DMS153 treated with DMSO at 0.1 percent for 48 hours (cell line): ENCODE results near the gene RBP5.
A peak's percentile ranks its signal among the peaks of the same experiment; 100 is the strongest.
"Not testable (repeated sequence)": the region's sequence is repeated elsewhere in the genome, so short reads cannot be mapped to it uniquely, and the experiment has no call there.

Source experiments
- DNase-seq: peaks from one replicate; lab custom pipeline; 2025; ENCODE audit not compliant: unreplicated experiment; lab: John Stamatoyannopoulos, UW

RBP5 gene

DNA sequence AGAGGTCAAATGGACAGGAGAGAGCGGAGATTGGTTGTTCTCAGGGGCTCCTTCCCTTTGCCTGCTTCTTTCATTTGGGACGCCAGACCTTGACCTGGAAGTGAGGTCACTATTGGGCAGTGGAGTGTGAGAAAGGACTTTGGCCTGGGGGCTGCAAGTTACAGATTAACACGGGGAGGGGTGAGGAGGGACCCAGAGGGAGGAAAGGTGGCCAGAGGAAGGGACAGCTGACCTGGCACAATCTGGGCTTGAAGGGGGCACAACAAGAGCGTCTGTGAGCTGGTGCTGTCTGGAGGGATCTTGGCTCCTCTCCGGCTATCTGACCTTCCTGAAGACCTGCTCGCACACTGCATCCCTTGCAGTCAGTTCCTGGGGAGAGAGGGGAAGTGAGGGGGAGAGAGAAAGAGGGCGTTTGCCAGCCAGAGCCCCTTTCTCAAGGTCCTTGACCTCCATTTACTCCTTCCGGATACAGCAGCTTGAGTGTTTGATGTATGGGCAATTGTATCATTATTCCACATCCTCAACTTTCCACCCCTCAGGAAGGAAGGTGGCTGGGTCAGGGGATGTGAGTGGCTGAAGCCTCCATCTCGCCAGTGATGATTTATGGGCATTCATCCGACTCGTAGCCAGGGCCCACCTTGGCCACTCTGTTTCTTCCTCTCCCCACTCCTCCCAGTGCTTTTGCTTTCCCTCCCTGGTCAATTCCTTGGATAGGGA is 4.7 kb downstream of the RBP5 start:
- DNase-seq: no peak

DNA sequence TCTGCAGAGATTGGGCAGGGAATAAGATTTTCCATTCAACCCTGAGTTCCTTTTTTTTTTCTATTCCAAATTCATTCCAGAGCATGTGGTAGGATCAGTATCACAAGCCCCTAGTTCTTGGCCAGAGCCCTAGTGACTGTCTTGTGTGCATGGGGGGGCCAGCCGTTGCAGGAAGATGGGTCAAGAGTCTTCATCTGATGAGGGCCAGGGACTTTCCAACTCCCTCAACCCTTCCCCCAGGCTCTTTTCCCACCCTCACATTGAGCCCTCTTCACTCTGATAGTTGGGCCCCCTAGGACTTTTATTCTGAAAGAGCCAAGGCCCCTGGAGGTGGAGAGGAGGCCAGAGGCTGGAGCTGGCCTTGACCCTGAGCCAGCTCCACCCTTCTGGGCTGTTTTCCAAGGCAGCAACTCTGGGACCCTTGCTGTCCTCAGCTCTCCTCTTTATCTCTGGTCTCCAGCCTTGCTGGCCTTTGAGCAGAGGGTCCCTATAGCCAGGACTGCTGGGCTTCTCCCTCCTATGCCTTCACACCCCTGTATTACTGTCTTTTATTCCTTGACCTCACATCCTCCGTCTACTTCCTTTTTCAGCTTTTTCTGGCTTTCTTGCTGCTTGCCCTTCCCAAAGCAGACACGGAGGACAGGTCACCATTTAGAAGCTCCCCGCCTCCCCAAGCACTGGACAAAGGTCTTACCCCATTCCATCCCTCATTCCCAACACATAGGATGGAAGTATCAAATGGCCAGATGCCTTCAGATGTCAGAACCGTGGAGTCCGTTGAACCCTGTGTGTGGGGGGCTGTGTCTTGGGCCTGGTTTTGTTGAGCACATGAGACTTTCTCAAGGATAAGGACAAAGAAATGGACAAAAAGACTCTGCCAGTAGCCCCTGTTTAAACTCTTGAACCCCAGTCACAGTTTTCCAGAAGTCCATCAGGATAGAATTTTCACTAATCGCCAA is 5.6 kb downstream of the RBP5 start:
- no peak for DNase-seq

DNA sequence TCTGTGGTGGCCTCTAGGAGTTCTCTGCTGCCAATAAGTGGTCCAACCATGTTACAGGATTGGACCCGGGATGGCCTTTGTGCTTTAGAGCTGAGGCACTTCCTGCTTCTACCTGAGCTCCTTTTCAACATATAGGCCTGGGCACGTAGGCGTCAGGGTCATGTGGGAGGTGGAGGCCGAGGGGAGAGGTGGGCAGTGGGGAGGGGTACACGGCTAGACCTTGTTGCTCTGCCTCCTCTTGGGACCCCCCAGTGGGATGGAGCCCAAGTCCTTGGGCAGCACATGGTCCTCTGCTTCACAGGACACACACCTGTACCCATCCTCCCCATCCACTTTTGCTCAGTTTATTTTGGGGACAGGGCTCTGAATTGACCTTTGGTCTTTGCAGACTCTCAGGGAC is 7.4 kb downstream of the RBP5 start:
- no peak for DNase-seq

DNA sequence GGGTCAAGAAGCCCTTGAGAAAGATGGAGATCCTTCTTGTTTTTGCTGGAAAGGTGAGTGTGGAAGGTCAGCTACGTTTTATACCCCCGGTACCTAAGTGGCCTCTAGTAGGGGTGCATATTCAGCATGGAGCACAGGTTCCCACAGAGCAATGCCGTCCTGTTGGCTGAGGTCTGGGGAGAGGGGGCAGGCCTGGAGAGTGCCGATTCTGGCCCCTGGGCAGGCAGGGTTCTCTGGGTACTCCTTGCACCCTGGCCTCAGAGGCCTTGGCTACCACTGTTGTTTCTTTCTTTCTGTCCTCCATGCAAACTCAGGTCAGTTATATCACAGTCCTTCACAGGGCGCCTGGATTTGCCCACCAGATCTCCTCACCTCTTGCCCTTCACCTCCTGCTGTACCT is 8.5 kb downstream of the RBP5 start:
- DNase-seq: no peak

DNA sequence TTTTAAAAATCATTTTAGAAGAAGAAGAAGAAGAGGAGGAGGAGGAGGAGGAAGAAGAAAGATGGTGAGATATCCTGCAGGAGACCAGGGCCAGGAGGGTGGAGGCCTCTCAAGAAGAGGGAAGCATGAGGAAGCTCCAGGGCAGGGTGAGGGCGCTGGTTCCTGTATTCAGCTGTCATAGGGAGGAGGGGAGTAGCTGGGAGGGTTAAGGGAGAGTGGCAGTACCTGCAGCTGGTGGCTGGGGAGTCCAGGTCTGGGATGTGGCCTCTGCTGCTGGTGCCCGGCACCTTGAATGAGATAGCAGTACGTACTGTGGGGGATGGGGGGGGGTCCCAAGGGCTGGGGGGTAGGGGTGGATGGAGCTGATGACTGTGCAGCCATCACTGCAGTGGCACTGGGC is 9.8 kb downstream of the RBP5 start:
- no peak for DNase-seq

DNA sequence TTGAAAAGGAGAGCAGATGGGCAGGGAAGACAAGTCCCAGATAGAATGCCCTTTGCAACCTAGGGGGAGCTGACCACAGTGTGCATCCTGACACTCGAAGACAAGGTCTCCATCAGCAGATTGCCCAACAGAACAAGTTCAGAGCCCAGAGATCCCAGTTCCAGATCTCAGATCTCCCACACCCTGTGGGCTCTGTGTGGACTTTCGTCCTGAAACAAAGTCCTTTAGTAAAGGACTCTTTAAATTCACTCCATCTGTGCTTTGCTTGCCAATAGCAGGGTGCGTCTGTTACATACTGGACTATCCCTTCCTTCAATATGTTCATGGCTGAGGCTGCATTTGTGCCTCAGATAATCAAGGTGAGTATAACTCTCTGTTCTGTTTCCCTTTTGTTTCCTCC is 11.0 kb downstream of the RBP5 start:
- no peak for DNase-seq

DNA sequence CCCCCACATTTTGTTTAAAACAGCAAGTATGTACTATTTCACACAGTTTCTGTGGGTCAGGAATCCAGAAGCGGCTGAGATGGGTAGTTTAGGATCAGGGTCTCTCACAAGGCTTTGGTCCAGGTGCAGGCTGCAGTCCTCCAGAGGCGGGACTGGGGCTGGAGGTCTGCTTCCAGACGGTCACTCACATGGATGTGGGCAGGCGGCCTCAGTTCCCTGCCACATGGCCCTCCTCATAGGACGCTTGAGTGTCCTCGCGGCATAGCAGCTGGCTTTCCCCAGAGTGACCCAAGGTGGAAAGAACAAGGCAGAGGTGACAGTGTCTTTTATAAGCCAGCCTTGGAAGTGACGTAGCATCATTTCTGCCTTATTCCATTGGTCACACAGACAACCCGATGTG is 11.8 kb downstream of the RBP5 start:
- DNase-seq: no peak

DNA sequence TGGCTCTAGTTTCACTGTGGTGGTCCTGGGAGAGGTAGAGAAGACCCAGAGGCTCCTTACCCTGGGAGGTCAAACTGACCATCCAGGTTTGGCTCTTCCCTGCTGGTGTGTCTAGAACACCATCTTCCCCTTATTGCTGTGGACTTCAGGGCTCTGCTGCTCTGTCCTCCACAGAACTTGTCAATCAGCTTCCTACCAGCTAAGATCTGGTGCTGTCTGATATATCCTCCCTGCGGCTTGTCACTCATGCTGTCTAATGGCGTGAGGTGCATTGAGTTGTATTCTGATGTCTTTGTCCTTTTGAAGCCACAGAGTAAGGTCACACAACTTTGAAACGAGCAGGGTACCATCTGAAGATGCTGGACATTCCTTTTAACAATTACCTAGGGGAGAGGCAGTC is 12.5 kb downstream of the RBP5 start:
- DNase-seq: no peak

DNA sequence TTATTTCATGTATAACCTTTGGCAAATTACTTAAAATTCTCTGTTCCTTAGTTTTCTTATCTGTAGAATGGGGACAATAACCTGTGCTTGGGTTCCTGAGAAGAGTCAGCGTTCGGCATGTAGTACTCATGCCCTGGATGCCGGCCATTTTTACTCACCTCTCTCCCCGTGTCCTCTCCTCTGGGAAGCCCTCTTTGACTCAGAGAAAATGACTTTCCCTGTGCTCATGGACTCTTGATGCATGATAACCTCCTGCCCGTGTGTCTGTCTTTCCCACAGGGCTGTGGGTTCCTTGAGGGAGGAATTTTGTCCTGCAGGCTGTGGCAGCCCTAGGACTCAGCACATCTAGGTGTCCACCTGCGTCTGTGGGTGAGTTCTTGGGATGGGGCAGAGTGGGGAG is 13.8 kb downstream of the RBP5 start:
- no peak for DNase-seq

DNA sequence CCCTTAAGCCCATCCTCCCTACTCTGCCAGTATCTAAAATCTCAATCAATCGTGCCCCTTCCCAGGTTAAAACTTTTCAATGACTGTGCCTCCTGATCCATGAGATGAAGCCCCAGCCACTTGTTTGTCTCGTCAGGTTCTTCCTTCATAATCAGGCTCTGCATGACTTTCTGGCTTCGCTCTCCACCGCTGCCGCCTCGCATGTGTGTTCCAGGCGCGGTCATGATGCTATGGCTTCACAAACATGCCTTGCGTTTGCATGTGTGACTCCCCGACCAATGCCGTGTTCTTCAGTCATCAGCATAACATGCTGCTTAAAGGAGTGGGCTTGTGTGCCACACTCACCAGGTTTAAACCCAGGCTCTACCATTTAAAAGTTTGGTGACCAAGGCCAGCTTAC is 14.7 kb downstream of the RBP5 start:
- no peak for DNase-seq

DNA sequence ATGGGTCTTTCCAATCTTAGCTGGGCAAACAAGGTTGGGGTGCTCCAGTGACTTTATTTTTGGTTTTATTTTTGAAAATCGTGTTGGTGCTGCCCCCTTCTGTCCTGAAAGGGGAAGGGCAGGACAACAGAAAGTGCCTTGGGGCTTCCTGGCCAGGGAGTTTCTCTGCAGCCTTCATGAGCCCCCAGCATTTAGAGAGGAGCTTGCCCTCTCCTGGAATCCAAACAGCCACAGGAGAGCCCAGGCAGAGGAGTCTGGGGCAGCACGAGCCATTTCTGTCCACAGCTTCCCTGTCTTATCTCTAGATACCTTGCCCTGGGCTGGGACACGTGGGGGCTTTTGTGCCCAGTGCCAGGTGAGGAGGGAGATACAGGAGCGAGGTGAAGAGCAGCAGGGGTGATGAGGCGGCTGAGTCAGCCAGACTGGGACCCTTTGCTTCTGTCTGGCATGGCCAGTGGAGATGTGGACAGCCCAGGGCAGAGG is 15.3 kb downstream of the RBP5 start:
- peak; percentile 51 for DNase-seq

DNA sequence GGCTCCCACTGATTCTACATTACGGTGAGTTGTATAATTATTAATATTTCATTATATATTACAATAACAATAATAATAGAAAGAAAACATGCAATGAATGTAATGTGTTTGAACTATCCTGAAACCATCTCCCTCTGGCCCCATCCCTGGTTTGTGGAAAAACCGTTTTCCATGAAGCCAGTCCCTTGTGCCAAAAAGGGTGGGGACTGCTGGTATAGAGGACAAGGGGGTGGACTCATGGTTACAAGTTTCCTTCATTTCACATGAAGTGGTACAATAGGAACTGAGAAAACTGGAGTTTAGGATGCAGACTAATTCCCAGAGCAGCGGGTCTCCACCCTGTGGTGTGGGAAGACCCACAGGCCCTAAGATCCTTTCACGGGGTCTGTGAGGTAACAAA is 16.6 kb downstream of the RBP5 start:
- DNase-seq: no peak

DNA sequence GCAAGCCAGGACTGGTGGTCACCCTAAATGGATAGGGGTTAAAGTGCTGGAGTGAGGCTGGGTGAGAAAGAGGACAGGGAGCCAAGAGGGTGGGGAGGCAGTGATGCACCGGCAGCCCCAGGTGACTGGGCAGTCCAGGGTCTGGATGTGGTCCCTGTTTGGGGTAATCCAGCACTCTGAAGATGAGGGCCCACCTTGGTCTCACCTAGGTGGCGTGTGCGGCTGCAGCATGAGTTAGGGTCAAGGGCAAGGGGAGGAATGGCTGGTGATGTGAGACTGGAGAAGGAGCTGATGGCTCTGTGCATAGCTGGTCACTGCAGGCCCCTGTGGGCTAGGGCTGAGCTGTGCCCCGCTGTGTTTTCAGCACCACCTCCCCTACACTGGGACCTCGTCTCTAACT is 18.0 kb downstream of the RBP5 start:
- DNase-seq: no peak

DNA sequence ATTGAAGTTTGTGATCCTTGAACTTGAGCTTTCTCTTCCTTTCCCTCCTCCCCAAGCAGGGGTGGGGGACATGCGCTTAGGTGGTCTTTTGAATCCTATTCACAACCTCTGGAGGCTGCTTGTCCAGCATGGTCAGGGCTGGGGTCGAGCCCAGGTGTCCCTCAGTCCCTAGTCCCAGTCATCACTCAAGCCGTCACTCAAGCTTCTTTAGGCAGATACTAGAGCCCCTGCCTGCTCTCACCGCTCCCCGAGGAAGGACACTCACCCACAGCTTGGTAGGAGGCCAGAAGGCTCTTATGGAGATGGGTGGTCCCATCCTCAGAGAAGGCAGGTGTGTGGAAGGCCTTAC is 19.1 kb downstream of the RBP5 start:
- no peak for DNase-seq

DNA sequence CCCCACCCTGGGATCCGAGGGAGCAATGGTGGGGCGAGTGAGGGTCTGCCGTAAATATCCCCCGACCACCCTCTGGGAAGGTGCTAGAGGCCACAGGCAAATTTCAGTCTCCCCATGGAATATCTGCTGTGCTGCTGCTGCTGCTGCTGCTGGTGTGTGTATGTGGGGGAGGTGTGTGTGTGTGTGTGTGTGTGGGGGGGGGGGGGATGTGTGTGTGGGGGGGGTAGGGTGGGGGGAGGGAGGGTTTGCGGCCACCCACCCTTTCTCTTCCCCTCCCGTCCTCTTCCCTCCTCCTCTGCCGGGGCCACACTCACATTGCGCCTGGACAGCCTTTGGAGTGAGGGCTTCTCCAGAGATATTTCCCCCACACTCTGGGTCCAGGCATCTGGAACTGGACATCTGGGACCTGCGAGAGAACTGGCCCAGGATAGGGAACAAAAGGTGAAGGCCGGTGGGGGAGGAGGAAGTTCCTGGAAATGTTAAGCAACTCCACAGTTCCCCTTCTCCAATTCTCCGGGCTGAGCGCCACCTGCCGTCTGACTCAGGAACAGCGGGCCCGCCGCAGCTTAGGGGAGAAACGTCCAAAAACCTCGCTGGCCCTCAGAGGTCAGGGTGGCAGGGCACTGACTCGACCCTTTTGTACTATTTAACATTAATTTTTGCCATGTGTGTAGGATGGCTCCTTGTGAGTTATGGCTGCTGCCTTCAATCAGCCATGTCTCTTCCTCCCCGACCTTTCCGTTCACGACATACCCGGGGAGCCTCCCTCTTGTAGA is 19.7 kb downstream of the RBP5 start, which contains the start of gene C1RL:
TSS of gene C1RL (minus strand) at position 419 of the 776 bp plus-strand sequence. CDS start at position 385, 34 bp downstream.
- DNase-seq: peak; percentile 71

DNA sequence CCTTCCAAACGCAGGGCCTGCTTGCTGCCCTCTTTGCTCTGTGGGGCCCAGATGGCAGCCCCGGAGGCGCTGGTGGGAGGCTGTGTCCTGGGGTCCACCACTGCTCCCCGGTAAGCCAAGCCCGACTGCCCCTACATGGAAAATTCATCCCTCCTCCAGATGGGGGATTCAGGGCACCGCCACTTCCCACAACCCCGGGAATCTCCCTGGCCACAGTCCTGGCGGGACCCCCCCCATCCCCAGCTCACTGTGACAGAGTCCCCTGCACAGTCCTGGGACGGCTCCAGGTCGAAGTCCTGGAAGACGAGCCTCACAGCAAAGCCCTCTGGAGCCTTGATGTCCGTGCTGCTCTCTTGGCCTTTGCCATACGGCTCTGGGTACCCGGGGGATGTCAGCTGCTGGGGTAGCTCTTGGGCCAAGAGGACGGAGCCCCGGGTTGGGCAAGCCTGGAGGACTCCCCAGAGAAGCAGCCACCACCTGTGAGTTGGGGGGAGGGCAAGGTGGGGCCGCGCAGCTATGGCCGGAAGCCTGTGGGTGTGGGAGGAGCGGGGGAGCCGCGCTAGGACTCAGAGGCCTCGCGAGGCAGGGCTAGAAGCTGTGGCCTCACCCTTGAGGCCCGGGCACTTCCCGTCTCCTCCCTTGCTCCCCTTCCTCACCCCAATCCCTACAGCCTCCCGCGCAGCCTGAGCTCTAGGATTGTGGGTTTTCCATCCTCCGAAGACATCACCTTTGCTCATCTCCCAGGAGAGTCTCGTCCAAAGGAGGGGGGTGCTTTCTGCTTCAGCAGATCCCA is 20.5 kb downstream of the RBP5 start:
- peak; percentile 72 for DNase-seq

DNA sequence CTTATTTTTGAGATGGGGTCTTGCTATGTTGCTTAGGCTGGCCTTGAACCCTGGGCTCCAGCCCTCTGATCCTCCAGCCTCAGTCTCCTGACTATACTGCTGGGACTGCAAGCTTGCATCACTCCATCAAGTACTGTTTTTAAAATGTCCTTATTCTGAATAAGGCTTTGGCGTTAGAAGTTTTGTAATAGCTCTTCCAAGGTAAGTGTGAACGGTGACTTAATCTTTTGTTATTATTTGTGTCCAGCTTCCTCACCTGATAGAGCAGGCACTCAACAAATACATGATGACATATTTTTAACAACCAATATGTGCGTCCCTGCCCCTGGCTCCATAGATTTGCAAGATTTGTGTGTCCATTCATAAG is 21.1 kb downstream of the RBP5 start:
- DNase-seq: no peak

DNA sequence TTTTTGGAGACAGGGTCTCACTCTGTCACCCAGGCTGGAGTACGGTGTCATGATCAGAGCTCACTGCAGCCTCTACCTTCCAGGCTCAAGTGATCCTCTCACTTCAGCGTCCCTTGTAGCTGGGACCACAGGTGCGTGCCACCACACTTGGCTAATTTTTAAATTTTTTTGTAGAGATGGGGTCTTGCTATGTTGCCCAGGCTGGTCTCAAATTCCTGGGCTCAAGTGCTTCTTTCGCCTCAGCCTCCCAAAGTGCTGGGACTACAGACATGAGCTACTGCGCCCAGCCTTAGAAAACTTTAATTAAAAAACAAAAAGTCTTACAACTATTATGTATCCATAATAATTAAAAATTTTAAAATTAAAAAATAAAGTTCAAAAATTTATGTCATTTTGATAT is 21.5 kb downstream of the RBP5 start:
- DNase-seq: not testable (repeated sequence)

DNA sequence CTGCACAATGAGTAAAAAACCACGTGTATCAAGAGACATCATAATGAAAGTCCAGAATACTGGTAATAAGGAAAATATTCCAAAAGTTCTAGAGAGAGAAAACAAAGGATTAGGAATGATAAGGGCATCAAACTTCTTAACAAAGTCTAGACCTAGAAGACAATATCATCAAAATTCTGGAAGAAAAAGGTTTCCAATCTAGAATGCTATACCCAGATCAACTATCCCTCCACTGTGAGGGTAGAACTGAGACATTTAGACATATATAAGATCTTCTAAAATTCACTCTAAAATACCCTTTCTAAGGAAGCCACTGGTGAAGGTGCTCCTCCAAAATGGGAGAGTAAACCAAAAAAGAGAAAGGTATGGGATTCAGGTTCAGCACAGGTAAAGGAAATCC is 22.6 kb downstream of the RBP5 start:
- no peak for DNase-seq

DNA sequence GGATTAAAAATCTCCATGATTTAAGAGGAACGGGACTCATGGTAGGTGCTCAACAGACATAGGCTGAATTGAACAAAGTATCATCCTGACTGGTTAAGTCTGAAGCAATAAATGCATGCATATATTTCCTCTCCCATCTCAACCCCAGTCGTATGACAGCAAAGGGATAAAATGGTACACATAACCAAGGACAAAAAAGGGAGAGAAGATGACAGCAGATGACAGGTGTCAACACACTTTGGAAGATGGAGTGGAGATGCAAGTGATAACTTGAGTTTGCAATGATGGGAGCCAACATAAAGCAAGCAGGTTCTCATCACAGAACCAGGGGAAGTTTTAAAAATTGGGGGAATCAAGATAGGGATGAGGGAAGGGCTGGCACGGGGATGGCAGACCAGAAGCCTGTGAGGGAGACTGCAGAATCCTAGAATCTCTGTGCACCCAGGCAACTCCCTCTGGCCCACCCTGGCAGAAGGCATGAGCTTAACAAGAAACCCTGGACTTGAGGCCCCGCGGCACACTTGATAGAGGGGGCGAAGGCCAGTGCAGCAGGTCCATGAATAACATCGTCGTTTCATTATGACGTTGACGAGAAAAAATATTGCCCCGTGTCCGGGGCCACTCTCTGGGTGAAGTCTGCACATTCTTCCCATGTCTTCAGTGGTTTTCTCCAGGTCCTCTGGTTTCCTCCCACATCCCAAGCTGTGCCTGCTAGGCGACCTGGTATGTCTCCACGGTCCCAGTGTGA is 24.7 kb downstream of the RBP5 start:
- DNase-seq: no peak
